ENCODE data around the gene DEAF1.

GRCh38 chr11:624705-625635 lies 70.1 kb downstream of the DEAF1 start, which contains the start of gene CDHR5:
- TF ChIP-seq EP300 (IDR thresholded peaks at IDR 0.05) (no peak), CTCF (IDR thresholded peaks at IDR 0.05) (no peak)

Data from suprapubic skin (tissue), 3 donors.